Measurements from ENCODE around the gene SCP2D1.

DNA sequence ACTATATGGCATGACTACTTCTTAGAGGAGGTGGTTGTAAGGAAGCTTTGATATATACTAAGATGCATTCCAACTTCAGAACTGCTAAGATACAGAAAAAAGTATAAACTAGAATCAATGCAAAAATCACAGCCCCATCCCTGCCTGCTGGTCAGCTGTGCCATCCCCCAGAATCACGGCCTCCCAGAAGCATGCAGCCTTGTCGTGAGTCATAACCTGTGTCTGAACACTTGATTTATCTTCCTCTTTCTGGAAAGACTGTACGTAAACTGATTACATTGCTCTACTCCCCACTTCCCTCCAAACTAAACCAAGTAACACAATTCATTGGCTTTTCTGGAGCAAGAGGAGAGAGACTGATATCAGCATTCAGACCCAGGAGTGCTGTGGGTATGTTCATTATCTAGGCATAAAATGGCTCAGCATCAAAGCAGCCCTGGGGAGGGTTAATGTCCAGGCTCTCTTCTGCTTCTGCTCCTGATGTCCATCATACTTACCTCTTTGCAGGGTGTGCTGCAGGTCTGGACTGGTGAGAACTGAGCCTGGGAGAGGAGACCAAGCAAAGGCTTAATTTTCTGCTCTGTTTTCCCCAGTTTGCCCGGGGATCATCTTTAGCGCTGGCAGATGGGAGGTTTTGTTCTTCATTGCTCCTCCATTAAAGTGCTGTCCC, 18.4 kb downstream of the SCP2D1 start:
- TF ChIP-seq, protein P1, sequence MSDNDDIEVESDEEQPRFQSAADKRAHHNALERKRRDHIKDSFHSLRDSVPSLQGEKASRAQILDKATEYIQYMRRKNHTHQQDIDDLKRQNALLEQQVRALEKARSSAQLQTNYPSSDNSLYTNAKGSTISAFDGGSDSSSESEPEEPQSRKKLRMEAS (IDR thresholded peaks at IDR 0.05; ENCODE audit: low read depth, low read length) = peak; percentile 19; the same call in 1 of the 2 replicates
- TF ChIP-seq, protein P2, sequence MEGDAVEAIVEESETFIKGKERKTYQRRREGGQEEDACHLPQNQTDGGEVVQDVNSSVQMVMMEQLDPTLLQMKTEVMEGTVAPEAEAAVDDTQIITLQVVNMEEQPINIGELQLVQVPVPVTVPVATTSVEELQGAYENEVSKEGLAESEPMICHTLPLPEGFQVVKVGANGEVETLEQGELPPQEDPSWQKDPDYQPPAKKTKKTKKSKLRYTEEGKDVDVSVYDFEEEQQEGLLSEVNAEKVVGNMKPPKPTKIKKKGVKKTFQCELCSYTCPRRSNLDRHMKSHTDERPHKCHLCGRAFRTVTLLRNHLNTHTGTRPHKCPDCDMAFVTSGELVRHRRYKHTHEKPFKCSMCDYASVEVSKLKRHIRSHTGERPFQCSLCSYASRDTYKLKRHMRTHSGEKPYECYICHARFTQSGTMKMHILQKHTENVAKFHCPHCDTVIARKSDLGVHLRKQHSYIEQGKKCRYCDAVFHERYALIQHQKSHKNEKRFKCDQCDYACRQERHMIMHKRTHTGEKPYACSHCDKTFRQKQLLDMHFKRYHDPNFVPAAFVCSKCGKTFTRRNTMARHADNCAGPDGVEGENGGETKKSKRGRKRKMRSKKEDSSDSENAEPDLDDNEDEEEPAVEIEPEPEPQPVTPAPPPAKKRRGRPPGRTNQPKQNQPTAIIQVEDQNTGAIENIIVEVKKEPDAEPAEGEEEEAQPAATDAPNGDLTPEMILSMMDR (IDR thresholded peaks at IDR 0.05; ENCODE audit: low read depth, low read length) = no peak
